Endothelial cell of umbilical vein (primary cell): ENCODE data around the gene PPP1R7. TPM values are rescaled to one million over a fixed set of nuclear protein-coding genes. Genes with fewer than 3 reads are reported as not detected.

ENCODE experiments used
- BruUV-seq: library from RNA; stranded (reverse); fragments of 400-500 nt; replicated peaks from 2 replicates; lab custom pipeline; 2021; lab: Mats Ljungman, UMichigan
- CTCF ChIA-PET: fragments of 300-600, 350-600 bp; sonication (Branson Sonifier 250); formaldehyde crosslinking; loops from one replicate; lab custom pipeline; 2021; ENCODE audit warnings: antibody characterized with exemption, inconsistent platforms; lab: Charles Lee
- POLR2A ChIA-PET: fragments of 300-600, 350-600 bp; sonication (Branson Sonifier 250); formaldehyde crosslinking; loops from one replicate; lab custom pipeline; 2021; ENCODE audit warnings: antibody characterized with exemption, inconsistent platforms; lab: Charles Lee
- DNase-seq: peaks from one replicate; pipeline ENCODE4 v3.0.0-alpha.2; 2011; ENCODE audit warnings: low read depth, low spot score
- FAIRE-seq: peaks from 2 replicates; lab custom pipeline; 2011; peaks lifted over from hg19 to GRCh38; lab: Jason Lieb, UNC
- H2AFZ ChIP-seq: 2 replicates; pipeline ENCODE4 v1.6.0; 2012; ENCODE audit warnings: low read depth, low read length, control low read depth, inconsistent platforms
- H3K27ac ChIP-seq: 2 replicates; pipeline ENCODE4 v1.5.1; 2011; ENCODE audit warnings: low read depth, mild to moderate bottlenecking, control low read depth, low read length, moderate library complexity; ENCODE audit not compliant: insufficient read depth
- H3K27me3 ChIP-seq, 2 experiments: 2 replicates each; pipeline versions ENCODE4 v1.6.0 to v1.6.1; 2011; ENCODE audit warnings: low read length in 2 of 2, mixed read lengths in 1 of 2; ENCODE audit not compliant: control insufficient read depth in 2 of 2, insufficient read depth in 2 of 2
- H3K36me3 ChIP-seq, 2 experiments: 2 replicates in 1 of 2; 3 replicates in 1 of 2; pipeline ENCODE4 v1.5.1; 2011; ENCODE audit warnings: low read length in 2 of 2, mild to moderate bottlenecking in 1 of 2, moderate library complexity in 1 of 2; ENCODE audit not compliant: control insufficient read depth in 2 of 2, insufficient read depth in 2 of 2; ENCODE audit errors: extremely low read depth in 1 of 2
- H3K4me1 ChIP-seq: 3 replicates; pipeline ENCODE4 v1.5.1; 2011; ENCODE audit warnings: mild to moderate bottlenecking, low read length; ENCODE audit not compliant: control insufficient read depth, insufficient read depth; ENCODE audit errors: extremely low read depth
- H3K4me2 ChIP-seq: 2 replicates; pipeline ENCODE4 v1.6.1; 2011; ENCODE audit warnings: low read length, control low read depth, mixed read lengths; ENCODE audit not compliant: insufficient read depth
- H3K4me3 ChIP-seq, 3 experiments: fragments of 200-600 bp in 1 of 3; sonication (generic), shearing (Covaris generic) in 1 of 3; replicated peaks in 1 of 3; 2 replicates each; pipeline ENCODE4 v1.5.1; 2011 to 2016; ENCODE audit warnings: control low read depth in 3 of 3, low read length in 3 of 3, mild to moderate bottlenecking in 2 of 3, inconsistent platforms in 1 of 3, low read depth in 1 of 3, moderate library complexity in 1 of 3; ENCODE audit not compliant: insufficient read depth in 1 of 3
- H3K79me2 ChIP-seq: 2 replicates; pipeline ENCODE4 v1.6.0; 2012; ENCODE audit warnings: low read length, inconsistent platforms; ENCODE audit not compliant: control insufficient read depth, insufficient read depth
- H3K9ac ChIP-seq: replicated peaks from 2 replicates; pipeline ENCODE3; 2011; ENCODE audit warnings: low read length, control low read depth; ENCODE audit not compliant: insufficient read depth; ENCODE audit errors: extremely low read depth
- H3K9me1 ChIP-seq: replicated peaks from 3 replicates; pipeline ENCODE4 v1.6.0; 2011; ENCODE audit warnings: mild to moderate bottlenecking, low read length; ENCODE audit not compliant: control insufficient read depth, insufficient read depth; ENCODE audit errors: extremely low read depth
- H3K9me3 ChIP-seq: replicated peaks from 2 replicates; pipeline ENCODE4 v1.5.1; 2012; ENCODE audit warnings: low read length, inconsistent platforms; ENCODE audit not compliant: control insufficient read depth, insufficient read depth
- H4K20me1 ChIP-seq: replicated peaks from 2 replicates; pipeline ENCODE3; 2011; ENCODE audit warnings: mild to moderate bottlenecking, low read length; ENCODE audit not compliant: control insufficient read depth, insufficient read depth; ENCODE audit errors: extremely low read depth
- EZH2 ChIP-seq: IDR thresholded peaks from 2 replicates; pipeline ENCODE4 v1.6.1; 2012; ENCODE audit warnings: borderline replicate concordance, low read depth, mild to moderate bottlenecking, moderate library complexity, low read length, inconsistent platforms; ENCODE audit not compliant: severe bottlenecking
- FOS ChIP-seq: IDR thresholded peaks from 2 replicates; pipeline ENCODE4 v1.6.1; 2011; ENCODE audit warnings: mild to moderate bottlenecking, low read length, moderate library complexity, borderline replicate concordance; ENCODE audit not compliant: insufficient read depth
- GATA2 ChIP-seq: IDR thresholded peaks from 2 replicates; pipeline ENCODE4 v1.7.0; 2011; ENCODE audit warnings: low read depth, mild to moderate bottlenecking, moderate library complexity, mixed read lengths, low read length; ENCODE audit not compliant: insufficient read length, insufficient read depth
- JUN ChIP-seq: IDR thresholded peaks from 2 replicates; pipeline ENCODE4 v1.6.1; 2011; ENCODE audit warnings: borderline replicate concordance, low read depth; ENCODE audit not compliant: insufficient read length, insufficient read depth
- MYC ChIP-seq: IDR thresholded peaks from one replicate; pipeline ENCODE4 v1.6.1; 2011; ENCODE audit warnings: mild to moderate bottlenecking, low read depth, low read length
- POLR2A ChIP-seq: IDR thresholded peaks from 2 replicates; pipeline ENCODE4 v1.6.1; 2012; ENCODE audit warnings: low read depth, mild to moderate bottlenecking, control low read depth, low read length
- POLR2AphosphoS5 ChIP-seq: IDR thresholded peaks from 2 replicates; pipeline ENCODE4 v1.6.1; 2012; ENCODE audit warnings: low read depth, mild to moderate bottlenecking, control low read depth, low read length, moderate library complexity; ENCODE audit not compliant: insufficient read depth
- dilution Hi-C: fragments of 300-500 bp; cut with MboI; formaldehyde crosslinking; loops from one replicate; pipeline ENCODE4 v1.15.0; 2019; ENCODE audit warnings: low sequenced_read_pairs; ENCODE audit not compliant: extremely low pct_ligation_motif_present
- intact Hi-C: fragments of 100-400 bp; cut with micrococcal nuclease; formaldehyde crosslinking; loops from one replicate; pipeline ENCODE4 v1.10.0; 2022
- polyA plus RNA-seq, 4 experiments: library from polyadenylated mRNA; depleted of rRNA in 3 of 4; stranded (reverse) in 3 of 4; unstranded in 1 of 4; fragments of >200 nt; gene quantifications; 2 replicates each; pipeline versions ENCODE4 v1.2.1 to v1.2.3, GENCODE V29; 2011 to 2012; ENCODE audit warnings: missing spikeins in 1 of 4
- total RNA-seq: library from RNA; stranded (reverse); gene quantifications from 2 replicates; pipeline ENCODE4 v1.2.3, GENCODE V29; 2021
- TF ChIP-seq, protein P1 (sequence below): IDR thresholded peaks from 2 replicates; pipeline ENCODE4 v1.6.1; 2011; ENCODE audit not compliant: insufficient read depth, insufficient read length
- TF ChIP-seq, protein P2 (sequence below), 2 donors: IDR thresholded peaks; 1 replicate in 1 of 2; 2 replicates in 1 of 2; pipeline ENCODE4 v1.5.1; 2011; ENCODE audit warnings: low read length in 2 of 2, mild to moderate bottlenecking in 2 of 2, moderate library complexity in 2 of 2, control low read depth in 1 of 2, inconsistent platforms in 1 of 2, low read depth in 1 of 2; ENCODE audit not compliant: insufficient read depth in 1 of 2; ENCODE audit errors: extremely low read depth in 1 of 2

The PPP1R7 gene
- total and polyA plus RNA-seq, 2 donors (not counting 3 experiments of a cell fraction or from before 2014, with no cell fraction given) = 30.3 to 60.8 TPM

DNA sequence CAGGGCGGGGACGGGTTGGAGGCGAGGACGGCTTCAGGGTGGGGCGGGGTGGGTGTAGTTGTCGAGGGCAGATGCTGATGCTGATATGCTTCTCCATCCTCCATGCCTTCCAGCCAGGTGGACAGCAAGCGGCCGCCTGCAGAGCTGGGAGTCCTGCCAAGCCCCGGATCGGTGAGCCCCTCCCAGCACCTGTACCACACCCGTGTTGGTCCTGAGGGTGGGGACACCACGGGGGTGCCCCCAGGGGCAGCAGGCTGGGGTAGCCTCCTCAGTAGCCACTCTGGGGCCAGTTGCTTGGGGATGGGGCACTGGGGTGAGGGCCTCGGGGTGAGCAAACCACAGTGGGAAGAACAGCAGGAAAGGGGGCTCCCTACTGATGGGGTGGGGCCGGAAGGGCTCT is 40.8 kb downstream of the PPP1R7 start:
- Histone ChIP-seq H3K9ac (no peak overlapping the region), H4K20me1 (no peaks in the 10 kb centered on the region), H3K27me3 (no peaks in the 10 kb centered on the region), H3K79me2 (no peaks in the 10 kb centered on the region), H3K27ac (no peak overlapping the region), H3K9me1 (no peaks in the 10 kb centered on the region), H3K4me2 (no peak overlapping the region), H3K36me3 (no peaks in the 10 kb centered on the region), H3K4me1 (no peaks in the 10 kb centered on the region), H3K9me3 (no peaks in the 10 kb centered on the region), H3K4me3 (no peak overlapping the region), H2AFZ (no peak overlapping the region)
- intact Hi-C loops (no loop called here), dilution Hi-C loops (no loop called here)
- CTCF ChIA-PET = no interaction called here
- no peak for FAIRE-seq
- POLR2A ChIA-PET = no interaction called here
- TF ChIP-seq, protein P1, sequence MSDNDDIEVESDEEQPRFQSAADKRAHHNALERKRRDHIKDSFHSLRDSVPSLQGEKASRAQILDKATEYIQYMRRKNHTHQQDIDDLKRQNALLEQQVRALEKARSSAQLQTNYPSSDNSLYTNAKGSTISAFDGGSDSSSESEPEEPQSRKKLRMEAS = no peak
- TF ChIP-seq JUN (no peak), POLR2AphosphoS5 (no peak), FOS (no peak), EZH2 (no peak), MYC (no peak), POLR2A (no peak), GATA2 (no peak)
- TF ChIP-seq, protein P2, sequence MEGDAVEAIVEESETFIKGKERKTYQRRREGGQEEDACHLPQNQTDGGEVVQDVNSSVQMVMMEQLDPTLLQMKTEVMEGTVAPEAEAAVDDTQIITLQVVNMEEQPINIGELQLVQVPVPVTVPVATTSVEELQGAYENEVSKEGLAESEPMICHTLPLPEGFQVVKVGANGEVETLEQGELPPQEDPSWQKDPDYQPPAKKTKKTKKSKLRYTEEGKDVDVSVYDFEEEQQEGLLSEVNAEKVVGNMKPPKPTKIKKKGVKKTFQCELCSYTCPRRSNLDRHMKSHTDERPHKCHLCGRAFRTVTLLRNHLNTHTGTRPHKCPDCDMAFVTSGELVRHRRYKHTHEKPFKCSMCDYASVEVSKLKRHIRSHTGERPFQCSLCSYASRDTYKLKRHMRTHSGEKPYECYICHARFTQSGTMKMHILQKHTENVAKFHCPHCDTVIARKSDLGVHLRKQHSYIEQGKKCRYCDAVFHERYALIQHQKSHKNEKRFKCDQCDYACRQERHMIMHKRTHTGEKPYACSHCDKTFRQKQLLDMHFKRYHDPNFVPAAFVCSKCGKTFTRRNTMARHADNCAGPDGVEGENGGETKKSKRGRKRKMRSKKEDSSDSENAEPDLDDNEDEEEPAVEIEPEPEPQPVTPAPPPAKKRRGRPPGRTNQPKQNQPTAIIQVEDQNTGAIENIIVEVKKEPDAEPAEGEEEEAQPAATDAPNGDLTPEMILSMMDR (IDR thresholded peaks at IDR 0.05; ENCODE audit: extremely low read depth in 1 of 2, insufficient read depth in 1 of 2, low read depth in 1 of 2, low read length in 2 of 2) = no peak
- DNase-seq = no peak
- no TSS peak for BruUV-seq
